HG02870 (cell line): ENCODE measurements around the gene DCAF8.
A peak's percentile ranks its signal among the peaks of the same experiment; 100 is the strongest.

Experiments used
- ATAC-seq: cut with Tn5 transposase; IDR thresholded peaks from one replicate; pipeline ENCODE4 v1.9.1; 2021; ENCODE audit warnings: mild to moderate bottlenecking, moderate library complexity; ENCODE audit not compliant: unreplicated experiment

Gene DCAF8

DNA sequence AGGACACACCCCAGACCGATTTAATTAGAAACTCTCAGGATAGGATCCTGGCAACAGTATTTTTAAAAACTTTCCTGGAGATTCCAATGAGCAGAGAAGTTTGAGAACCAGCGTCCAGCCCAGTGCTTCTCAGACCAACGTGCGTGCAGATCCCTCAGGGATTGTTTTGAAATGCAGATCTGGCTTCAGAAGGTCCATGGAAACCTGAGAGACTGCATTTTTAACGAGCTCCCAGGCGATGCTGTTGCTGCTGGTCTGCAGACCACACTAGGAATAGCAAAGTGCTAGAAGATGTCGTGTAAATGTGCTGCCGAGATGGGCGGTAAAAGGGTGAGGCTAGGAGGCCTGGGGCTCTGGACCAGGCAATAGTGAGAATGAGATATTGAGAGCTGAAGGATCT lies 90.4 kb downstream of the DCAF8 start:
- ATAC-seq, result no peak

DNA sequence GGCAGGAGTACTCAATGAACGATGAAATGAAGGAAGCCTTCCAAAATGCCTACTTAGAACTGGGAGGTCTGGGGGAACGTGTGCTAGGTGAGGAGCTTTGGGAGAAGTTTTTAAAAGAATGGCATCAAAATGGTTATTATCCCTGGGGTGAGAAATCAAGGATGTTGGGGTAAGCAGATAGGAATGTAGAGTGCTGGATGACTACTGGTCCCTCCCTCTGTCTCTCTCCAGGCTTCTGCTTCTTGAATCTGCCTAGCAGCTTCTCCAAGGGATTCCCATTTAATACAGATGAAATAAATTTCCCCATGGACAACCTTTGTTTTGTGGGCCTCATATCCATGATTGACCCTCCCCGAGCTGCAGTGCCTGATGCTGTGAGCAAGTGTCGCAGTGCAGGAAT lies 91.0 kb downstream of the DCAF8 start:
- no peak for ATAC-seq

DNA sequence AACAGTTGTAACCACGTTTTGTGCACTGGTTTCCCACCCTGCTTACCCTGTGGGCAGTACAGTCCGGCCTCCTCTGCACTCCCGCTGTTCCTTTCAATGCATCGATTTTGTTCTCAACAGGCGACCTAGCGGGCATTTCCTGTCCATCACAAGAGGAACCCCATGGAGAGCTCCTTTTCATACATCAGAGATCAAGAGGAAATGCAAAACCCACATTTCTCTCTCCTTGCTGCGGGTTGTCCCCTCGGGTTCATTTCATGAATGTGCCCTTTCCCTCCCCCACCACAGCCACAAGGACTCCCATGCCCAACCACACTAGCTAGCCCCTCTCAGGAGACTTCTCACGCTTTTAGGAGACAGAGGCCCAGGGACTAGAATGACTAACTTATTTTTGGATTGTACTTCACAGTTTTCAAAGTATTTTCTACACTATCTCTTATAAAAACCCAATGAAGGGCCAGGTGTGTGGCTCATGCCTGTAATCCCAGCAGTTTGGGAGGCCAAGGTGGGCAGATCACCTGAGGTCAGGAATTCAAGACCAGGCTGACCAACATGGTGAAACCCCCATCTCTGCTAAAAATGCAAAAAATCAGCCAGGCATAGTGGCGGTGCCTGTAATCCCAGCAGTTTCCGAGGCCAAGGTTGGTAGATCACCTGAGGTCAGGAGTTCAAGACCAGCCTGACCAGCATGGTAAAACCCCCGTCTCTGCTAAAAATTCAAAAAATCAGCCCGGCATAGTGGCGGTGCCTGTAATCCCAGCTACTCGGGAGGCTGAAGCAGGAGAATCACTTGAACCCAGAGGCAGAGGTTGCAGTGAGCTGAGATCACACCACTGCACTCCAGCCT lies 92.6 kb downstream of the DCAF8 start:
- ATAC-seq, result peak; percentile 61

GRCh38 chr1:160168609-160169369 lies 93.6 kb downstream of the DCAF8 start:
- ATAC-seq, result no peak

DNA sequence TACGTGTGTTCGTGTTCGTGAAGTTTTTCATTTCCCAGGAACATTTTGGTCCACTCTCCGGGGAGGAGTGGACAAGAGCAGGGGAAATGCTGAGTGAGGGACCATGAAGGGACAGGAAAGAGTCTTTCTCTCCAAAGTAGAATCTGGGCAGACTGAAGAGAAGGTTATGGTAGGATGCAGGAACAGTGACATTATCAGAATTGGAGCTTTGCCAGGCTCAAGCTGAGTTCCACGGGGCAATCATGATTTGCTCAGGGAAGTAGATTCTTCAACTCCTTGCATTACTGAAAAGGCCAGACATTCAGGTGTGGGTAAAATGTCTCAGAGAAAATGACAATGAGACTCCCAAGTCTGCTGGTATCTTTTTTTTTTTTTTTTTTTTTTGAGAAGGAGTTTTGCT lies 94.3 kb downstream of the DCAF8 start:
- ATAC-seq, result no peak

DNA sequence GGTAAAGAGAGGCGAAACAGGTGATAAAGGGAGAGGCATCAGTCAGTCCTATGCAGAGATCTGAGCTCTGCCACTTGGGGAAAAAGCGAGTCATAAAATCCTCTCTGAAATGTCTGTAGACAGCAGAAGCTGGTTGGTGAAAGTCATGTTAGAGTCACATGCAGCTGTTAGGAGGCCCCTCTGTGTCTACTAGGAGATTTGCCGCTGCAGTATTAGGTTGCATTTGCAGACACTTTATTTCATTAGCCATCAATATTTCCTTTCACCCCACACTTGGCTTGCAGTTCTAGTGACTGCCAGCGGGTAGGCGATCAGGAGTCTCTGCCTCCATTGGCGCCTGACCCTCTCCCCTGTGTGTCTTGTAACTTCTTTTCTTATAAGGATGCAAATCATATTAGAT lies 94.8 kb downstream of the DCAF8 start:
- ATAC-seq, result no peak

- ATAC-seq, result no peak
Observed at GRCh38 chr1:160167056-160167455, 95.3 kb downstream of the DCAF8 start.

DNA sequence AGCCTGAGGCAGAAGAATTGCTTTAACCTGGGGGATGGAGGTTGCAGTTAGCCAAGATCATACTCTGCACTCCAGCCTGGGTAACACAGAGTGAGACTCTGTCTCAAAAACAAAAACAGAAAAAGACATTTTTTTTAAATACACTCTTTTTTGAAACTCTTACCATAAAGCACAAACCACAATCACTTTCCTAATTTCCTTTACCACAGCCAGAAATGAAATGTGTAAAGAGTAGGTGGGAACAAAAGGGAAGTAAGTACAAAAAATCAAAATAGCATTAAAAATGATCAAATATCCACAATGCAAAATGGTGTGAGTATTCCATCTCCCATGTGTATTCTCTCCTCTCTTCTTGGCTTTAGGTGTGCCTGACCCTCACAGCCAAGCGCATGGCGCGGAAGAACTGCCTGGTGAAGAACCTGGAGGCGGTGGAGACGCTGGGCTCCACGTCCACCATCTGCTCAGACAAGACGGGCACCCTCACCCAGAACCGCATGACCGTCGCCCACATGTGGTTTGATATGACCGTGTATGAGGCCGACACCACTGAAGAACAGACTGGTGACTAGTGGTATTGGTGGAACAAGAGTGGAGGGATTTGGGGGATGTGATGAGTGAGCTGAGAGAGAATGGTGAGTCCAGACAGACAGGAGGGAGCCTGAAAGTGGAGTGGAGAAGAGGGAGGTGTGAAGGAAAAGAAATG lies 96.0 kb downstream of the DCAF8 start:
- ATAC-seq, result no peak
